ENCODE measurements around the gene CCDC60.

- TF ChIP-seq, protein P1, sequence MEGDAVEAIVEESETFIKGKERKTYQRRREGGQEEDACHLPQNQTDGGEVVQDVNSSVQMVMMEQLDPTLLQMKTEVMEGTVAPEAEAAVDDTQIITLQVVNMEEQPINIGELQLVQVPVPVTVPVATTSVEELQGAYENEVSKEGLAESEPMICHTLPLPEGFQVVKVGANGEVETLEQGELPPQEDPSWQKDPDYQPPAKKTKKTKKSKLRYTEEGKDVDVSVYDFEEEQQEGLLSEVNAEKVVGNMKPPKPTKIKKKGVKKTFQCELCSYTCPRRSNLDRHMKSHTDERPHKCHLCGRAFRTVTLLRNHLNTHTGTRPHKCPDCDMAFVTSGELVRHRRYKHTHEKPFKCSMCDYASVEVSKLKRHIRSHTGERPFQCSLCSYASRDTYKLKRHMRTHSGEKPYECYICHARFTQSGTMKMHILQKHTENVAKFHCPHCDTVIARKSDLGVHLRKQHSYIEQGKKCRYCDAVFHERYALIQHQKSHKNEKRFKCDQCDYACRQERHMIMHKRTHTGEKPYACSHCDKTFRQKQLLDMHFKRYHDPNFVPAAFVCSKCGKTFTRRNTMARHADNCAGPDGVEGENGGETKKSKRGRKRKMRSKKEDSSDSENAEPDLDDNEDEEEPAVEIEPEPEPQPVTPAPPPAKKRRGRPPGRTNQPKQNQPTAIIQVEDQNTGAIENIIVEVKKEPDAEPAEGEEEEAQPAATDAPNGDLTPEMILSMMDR (conservative IDR thresholded peaks at IDR 0.05) = no peak
- no peak for TF ChIP-seq ZFX (IDR thresholded peaks at IDR 0.05)
These were observed 146.0 kb downstream of the CCDC60 start for GRCh38 chr12:119480551-119480950.

Measured in C4-2B (cell line).